ENCODE data around the gene ZNF425. TPM values are rescaled to one million over a fixed set of nuclear protein-coding genes. Genes with fewer than 3 reads are reported as not detected.

Gene ZNF425
- total RNA-seq, 2 experiments from 2014 or later: 1.4 to 1.6 TPM

DNA sequence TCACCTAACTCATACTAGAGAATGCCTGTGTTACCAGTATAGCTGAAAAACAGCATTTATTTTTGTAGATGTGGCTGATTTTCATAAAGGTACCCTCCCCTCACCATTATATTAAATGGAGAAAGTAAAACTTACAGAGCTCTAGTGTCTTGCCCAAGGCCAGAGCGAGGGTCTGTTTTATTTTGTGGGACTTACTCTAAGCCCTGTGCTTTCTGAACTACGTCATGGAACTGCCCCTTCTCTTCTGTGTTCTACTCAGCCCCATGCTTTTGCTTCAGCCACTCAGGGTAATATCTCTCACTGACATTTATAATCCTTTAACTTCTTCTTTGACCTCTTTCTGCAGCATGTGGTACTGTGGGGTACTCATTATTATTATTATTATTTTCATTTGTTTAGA lies 25.3 kb downstream of the ZNF425 start:
- no peak overlapping the region for H3K4me3 ChIP-seq (ENCODE audit: low read depth, low read length, poor library complexity, severe bottlenecking)
- no peak for TF ChIP-seq EZH2phosphoT487 (IDR thresholded peaks at IDR 0.05; ENCODE audit: borderline replicate concordance, low read depth, low read length)
- TF ChIP-seq, protein P1, sequence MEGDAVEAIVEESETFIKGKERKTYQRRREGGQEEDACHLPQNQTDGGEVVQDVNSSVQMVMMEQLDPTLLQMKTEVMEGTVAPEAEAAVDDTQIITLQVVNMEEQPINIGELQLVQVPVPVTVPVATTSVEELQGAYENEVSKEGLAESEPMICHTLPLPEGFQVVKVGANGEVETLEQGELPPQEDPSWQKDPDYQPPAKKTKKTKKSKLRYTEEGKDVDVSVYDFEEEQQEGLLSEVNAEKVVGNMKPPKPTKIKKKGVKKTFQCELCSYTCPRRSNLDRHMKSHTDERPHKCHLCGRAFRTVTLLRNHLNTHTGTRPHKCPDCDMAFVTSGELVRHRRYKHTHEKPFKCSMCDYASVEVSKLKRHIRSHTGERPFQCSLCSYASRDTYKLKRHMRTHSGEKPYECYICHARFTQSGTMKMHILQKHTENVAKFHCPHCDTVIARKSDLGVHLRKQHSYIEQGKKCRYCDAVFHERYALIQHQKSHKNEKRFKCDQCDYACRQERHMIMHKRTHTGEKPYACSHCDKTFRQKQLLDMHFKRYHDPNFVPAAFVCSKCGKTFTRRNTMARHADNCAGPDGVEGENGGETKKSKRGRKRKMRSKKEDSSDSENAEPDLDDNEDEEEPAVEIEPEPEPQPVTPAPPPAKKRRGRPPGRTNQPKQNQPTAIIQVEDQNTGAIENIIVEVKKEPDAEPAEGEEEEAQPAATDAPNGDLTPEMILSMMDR (conservative IDR thresholded peaks at IDR 0.05; ENCODE audit: low read length): no peak
- BruUV-seq (replicated peaks): no TSS peak
- no peak for DNase-seq (ENCODE audit: low spot score)
- H4K20me1 ChIP-seq (ENCODE audit: insufficient read depth, low read length): no peaks in the 10 kb centered on the region
- POLR2A ChIA-PET: no interaction called here
- H3K27ac ChIP-seq (ENCODE audit: low read depth, low read length, poor library complexity, severe bottlenecking): no peak overlapping the region
- no peaks in the 10 kb centered on the region for H3K4me1 ChIP-seq (ENCODE audit: insufficient read depth, low read length, poor library complexity, severe bottlenecking)
- H3K9me2 ChIP-seq (ENCODE audit: insufficient read depth, low read length): no peaks in the 10 kb centered on the region
- intact Hi-C loops (cut with micrococcal nuclease; ENCODE audit: unreplicated experiment): no loop called here
- CTCF ChIA-PET (ENCODE audit: unreplicated experiment): no interaction called here
- H3K36me3 ChIP-seq (ENCODE audit: insufficient read depth, low read length): no peaks in the 10 kb centered on the region
- no peak overlapping the region for H3K4me2 ChIP-seq (ENCODE audit: low read length)
- no peak overlapping the region for H2AFZ ChIP-seq (ENCODE audit: low read length)
- H3K79me2 ChIP-seq (ENCODE audit: insufficient read depth, low read depth, low read length): no peaks in the 10 kb centered on the region
- H3K9me3 ChIP-seq (ENCODE audit: low read length): no peaks in the 10 kb centered on the region

DNA sequence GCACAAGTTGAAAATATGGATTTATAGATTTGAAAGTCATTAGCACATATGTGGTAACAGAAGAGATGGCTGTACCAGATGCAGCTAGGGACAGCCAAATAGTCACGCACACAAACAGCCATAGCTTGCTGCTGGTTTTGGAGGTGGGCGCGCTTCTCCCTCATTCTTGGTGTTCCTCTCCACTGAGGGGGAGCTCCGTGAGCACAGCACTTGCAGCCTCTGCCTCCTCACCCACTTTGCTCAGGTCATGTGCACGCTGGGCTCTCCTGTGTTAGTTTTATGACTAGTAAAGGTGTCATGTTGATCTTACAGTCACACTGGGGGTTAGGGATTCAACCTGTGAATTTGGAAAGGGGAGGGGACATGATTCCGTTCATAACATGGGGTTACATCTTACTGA lies 27.1 kb downstream of the ZNF425 start:
- POLR2A ChIA-PET: interaction anchor here (1.3 kb wide), 1 partner anchor 26 kb away, joined by 5 read pairs; no protein-coding TSS in a partner anchor
- H2AFZ ChIP-seq (ENCODE audit: low read length): no peak overlapping the region
- no TSS peak for BruUV-seq (replicated peaks)
- no peaks in the 10 kb centered on the region for H3K4me1 ChIP-seq (ENCODE audit: insufficient read depth, low read length, poor library complexity, severe bottlenecking)
- no peaks in the 10 kb centered on the region for H4K20me1 ChIP-seq (ENCODE audit: insufficient read depth, low read length)
- H3K4me2 ChIP-seq (ENCODE audit: low read length): no peak overlapping the region
- CTCF ChIA-PET (ENCODE audit: unreplicated experiment): no interaction called here
- H3K9me3 ChIP-seq (ENCODE audit: low read length): no peaks in the 10 kb centered on the region
- intact Hi-C loops (cut with micrococcal nuclease; ENCODE audit: unreplicated experiment): no loop called here
- no peaks in the 10 kb centered on the region for H3K9me2 ChIP-seq (ENCODE audit: insufficient read depth, low read length)
- no peak overlapping the region for H3K4me3 ChIP-seq (ENCODE audit: low read depth, low read length, poor library complexity, severe bottlenecking)
- no peak for TF ChIP-seq EZH2phosphoT487 (IDR thresholded peaks at IDR 0.05; ENCODE audit: borderline replicate concordance, low read depth, low read length)
- DNase-seq (ENCODE audit: low spot score): no peak
- H3K27ac ChIP-seq (ENCODE audit: low read depth, low read length, poor library complexity, severe bottlenecking): no peak overlapping the region
- no peaks in the 10 kb centered on the region for H3K36me3 ChIP-seq (ENCODE audit: insufficient read depth, low read length)
- H3K79me2 ChIP-seq (ENCODE audit: insufficient read depth, low read depth, low read length): no peaks in the 10 kb centered on the region

DNA sequence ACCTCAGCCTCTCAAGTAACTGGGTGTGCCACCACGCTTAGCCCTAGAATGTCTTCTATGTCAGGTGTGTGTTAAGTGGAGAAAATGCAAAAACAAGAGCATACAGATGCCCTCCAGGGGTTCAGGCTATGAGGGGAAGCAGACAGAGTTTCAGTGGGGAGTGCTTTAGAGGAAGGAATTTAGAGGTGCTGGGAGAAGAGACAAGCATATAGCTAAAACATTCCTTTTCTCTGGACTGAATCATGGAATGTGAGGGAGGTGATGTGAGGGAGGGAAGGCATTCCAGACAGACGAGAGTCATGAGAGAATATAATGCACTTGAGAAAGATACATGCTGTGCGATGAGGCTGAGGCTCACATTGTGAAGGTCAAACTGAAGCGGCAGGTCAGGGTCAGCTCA lies 29.0 kb downstream of the ZNF425 start:
- Histone ChIP-seq H4K20me1 (ENCODE audit: insufficient read depth, low read length) (no peaks in the 10 kb centered on the region), H3K9me3 (ENCODE audit: low read length) (no peaks in the 10 kb centered on the region), H3K79me2 (ENCODE audit: insufficient read depth, low read depth, low read length) (no peaks in the 10 kb centered on the region), H3K4me2 (ENCODE audit: low read length) (no peak overlapping the region), H3K27ac (ENCODE audit: low read depth, low read length, poor library complexity, severe bottlenecking) (no peak overlapping the region), H3K36me3 (ENCODE audit: insufficient read depth, low read length) (no peaks in the 10 kb centered on the region), H2AFZ (ENCODE audit: low read length) (no peak overlapping the region), H3K4me1 (ENCODE audit: insufficient read depth, low read length, poor library complexity, severe bottlenecking) (peaks cover 15% of the 10 kb centered on the region), H3K9me2 (ENCODE audit: insufficient read depth, low read length) (no peaks in the 10 kb centered on the region), H3K4me3 (ENCODE audit: low read depth, low read length, poor library complexity, severe bottlenecking) (no peak overlapping the region)
- no peak for DNase-seq (ENCODE audit: low spot score)
- intact Hi-C loops (cut with micrococcal nuclease; ENCODE audit: unreplicated experiment): no loop called here
- TF ChIP-seq, protein P1 (conservative IDR thresholded peaks at IDR 0.05; ENCODE audit: low read length): no peak
- no peak for TF ChIP-seq EZH2phosphoT487 (IDR thresholded peaks at IDR 0.05; ENCODE audit: borderline replicate concordance, low read depth, low read length)
- BruUV-seq (replicated peaks): no TSS peak
- ChIA-PET CTCF (ENCODE audit: unreplicated experiment) (no interaction called here), POLR2A (interaction anchor here (0.6 to 2.0 kb wide), 3 partner anchors 11 to 260 kb away, joined by 3 to 7 read pairs (median 3); no protein-coding TSS in a partner anchor)
